ENCODE data around the gene ABHD17C.

DNA sequence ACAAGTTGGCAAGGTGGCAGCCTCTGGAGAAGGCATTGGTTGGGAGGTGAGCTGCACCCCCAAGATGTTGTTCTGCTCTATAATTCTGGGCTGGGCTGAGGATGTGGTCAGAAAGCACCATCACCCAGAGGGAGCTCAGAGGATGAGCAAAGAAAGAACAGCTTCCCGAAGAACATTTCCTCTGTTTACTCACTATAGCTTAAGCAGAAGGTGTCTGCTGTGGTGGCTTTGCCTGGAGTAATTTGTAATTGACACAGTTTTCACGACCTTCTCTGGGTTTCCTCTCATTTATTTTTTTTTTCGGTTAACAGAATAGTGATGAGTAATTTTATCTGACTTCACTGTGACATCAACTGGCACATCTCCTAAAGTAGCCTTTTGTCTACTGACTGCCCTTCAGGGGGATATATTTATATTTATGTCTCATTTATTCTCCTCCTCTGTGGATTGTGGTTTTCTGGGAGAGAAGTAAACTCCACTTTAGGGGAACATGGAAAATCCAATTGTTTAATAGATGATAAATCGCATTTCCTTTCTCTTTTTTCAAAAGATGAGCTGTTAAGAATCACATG is 49.5 kb upstream of the ABHD17C start:
- TF ChIP-seq EZH2 (IDR thresholded peaks at IDR 0.05; ENCODE audit: insufficient read depth, poor library complexity, severe bottlenecking) (no peak), EZH2phosphoT487 (IDR thresholded peaks at IDR 0.05; ENCODE audit: insufficient read depth, low read depth) (no peak)

Measured in GM23248 (cell line).